AG04449 (cell line): ENCODE results near the gene OR6F1.
"Not testable (repeated sequence)": the region's sequence is repeated elsewhere in the genome, so short reads cannot be mapped to it uniquely, and the experiment has no call there.

Experiments
- CTCF ChIA-PET: fragments of 350-600 bp; formaldehyde crosslinking; extraction: SDS; loops from one replicate; lab custom pipeline; 2021; ENCODE audit warnings: antibody characterized with exemption; lab: Yijun Ruan, JAX
- POLR2A ChIA-PET: fragments of 400-600, 350-600 bp; formaldehyde crosslinking; extraction: SDS; loops from one replicate; lab custom pipeline; 2020; ENCODE audit warnings: antibody characterized with exemption, inconsistent platforms; lab: Yijun Ruan, JAX
- DNase-seq: peaks from one replicate; pipeline ENCODE4 v3.0.0-alpha.2; 2010; ENCODE audit warnings: low read depth, low spot score
- H3K4me3 ChIP-seq: 2 replicates; pipeline ENCODE4 v1.5.1; 2011; ENCODE audit warnings: low read depth, mild to moderate bottlenecking, control low read depth, low read length
- TF ChIP-seq, protein P1 (sequence below): IDR thresholded peaks from one replicate; pipeline ENCODE4 v1.5.1; 2011; ENCODE audit warnings: mild to moderate bottlenecking, moderate library complexity, low read length, control low read depth, inconsistent platforms; ENCODE audit not compliant: insufficient read depth; ENCODE audit errors: missing control alignments

The OR6F1 gene

DNA sequence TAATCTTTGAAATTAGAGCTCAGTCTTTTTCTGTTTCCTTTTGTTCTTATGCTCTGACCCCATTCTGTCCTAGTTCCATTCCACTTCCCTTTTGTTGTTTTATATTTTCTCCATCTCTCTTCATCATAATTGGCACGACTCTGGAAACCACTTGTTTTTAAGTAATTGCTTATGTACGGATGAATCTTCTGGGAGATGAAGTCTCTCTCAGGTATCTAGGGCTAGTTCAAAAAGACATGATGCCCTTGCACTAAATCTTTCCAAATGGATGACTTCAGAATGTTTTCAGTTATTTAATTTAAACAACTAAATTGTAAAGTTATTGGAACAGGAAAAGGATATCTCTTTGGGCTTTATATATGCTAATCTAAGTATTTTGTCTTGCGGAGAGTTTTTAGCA lies at the start of gene OR6F1:
TSS of gene OR6F1 (minus strand) at position 101 of the 400 bp plus-strand sequence. CDS start 3,891 bp downstream, outside the sequence.
- TF ChIP-seq, protein P1, sequence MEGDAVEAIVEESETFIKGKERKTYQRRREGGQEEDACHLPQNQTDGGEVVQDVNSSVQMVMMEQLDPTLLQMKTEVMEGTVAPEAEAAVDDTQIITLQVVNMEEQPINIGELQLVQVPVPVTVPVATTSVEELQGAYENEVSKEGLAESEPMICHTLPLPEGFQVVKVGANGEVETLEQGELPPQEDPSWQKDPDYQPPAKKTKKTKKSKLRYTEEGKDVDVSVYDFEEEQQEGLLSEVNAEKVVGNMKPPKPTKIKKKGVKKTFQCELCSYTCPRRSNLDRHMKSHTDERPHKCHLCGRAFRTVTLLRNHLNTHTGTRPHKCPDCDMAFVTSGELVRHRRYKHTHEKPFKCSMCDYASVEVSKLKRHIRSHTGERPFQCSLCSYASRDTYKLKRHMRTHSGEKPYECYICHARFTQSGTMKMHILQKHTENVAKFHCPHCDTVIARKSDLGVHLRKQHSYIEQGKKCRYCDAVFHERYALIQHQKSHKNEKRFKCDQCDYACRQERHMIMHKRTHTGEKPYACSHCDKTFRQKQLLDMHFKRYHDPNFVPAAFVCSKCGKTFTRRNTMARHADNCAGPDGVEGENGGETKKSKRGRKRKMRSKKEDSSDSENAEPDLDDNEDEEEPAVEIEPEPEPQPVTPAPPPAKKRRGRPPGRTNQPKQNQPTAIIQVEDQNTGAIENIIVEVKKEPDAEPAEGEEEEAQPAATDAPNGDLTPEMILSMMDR = no peak
- POLR2A ChIA-PET = no interaction called here
- CTCF ChIA-PET = no interaction called here
- no peak for DNase-seq
- no peak within 1 kb of the TSS for H3K4me3 ChIP-seq

DNA sequence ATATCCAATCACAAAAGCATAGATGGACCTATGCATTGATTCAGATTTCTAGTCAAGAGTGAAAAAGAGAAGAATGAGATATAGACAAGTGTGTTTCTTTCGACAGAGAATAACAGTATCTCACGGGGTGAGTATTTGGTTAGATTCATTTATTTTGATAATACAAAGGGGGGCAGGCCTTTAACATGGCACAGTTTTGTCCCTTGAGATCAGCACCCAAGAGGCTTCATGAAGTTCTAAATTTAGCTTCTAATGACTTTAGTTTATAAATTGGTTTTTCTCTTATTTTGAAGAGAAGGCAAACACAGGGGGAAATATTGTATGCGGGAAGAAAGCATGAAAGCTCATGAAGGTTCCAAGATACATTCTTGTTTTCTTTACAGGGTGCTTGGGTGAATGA lies 44.0 kb upstream of the OR6F1 start, which contains the start of gene OR1C1:
TSS of gene OR1C1 (minus strand) at position 101 of the 400 bp plus-strand sequence. CDS start 2,150 bp downstream, outside the sequence.
- CTCF ChIA-PET = no interaction called here
- POLR2A ChIA-PET = no interaction called here
- no peak within 1 kb of the TSS for H3K4me3 ChIP-seq
- TF ChIP-seq, protein P1 = no peak
- DNase-seq = no peak

DNA sequence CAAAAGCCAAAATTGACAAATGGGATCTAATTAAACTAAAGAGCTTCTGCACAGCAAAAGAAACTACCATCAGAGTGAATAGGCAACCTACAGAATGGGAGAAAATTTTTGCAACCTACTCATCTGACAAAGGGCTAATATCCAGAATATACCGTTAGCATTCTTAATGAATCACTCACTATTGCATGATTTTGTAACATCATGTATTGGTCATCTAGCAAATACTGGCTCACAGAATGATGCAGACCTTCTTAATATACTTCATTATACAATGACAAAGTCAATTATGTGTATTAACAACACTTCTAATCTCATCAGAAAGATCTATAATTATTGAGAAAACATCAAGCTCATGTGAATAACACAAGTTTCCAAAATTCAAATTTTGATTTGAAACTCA lies 37.9 kb upstream of the OR6F1 start:
- DNase-seq, POLR2A ChIA-PET, H3K4me3 ChIP-seq, CTCF ChIA-PET: not testable (repeated sequence)

DNA sequence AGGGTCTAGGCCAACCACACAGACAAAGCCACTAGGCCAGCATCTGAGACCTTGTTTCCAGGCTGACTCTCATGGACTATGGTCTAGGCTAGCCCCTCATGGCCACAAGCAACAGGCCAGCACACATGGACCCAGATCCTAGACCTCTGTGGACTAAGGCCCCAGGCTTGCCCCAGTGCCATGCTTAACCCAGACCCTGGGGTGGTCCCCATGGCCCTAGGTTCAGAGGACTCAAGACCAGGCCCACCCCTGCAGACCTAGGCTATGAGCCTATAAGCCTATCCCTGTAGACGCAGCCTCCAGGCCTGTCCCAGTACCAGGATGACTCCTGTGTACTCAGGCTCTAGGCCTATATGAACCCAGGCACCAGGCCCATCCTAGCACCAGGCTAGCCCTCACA lies 33.4 kb upstream of the OR6F1 start:
- no peak for DNase-seq
- POLR2A ChIA-PET = no interaction called here
- H3K4me3 ChIP-seq = no peak overlapping the region
- TF ChIP-seq, protein P1 = no peak
- CTCF ChIA-PET = no interaction called here

DNA sequence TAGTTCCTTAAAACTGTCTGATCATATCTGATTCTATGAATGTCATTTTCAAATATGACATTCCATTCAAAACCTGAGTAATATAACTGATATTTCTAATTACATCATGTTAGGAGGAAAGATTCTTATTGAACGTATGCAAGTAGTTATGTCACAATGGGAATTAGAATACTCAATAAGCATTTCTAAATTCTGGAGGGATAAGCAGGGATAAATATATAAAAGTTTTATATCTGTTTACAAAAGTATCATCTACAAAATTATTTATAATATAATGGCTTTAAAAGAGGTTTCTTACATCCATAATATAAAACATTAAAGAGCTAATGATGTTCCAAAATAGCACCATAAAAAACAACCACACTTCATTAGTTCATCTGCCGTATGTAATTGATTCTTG lies 31.6 kb upstream of the OR6F1 start, which contains the start of gene OR14A2:
TSS of gene OR14A2 (minus strand) at position 101 of the 400 bp plus-strand sequence.
- ChIA-PET CTCF (no interaction called here), POLR2A (no interaction called here)

DNA sequence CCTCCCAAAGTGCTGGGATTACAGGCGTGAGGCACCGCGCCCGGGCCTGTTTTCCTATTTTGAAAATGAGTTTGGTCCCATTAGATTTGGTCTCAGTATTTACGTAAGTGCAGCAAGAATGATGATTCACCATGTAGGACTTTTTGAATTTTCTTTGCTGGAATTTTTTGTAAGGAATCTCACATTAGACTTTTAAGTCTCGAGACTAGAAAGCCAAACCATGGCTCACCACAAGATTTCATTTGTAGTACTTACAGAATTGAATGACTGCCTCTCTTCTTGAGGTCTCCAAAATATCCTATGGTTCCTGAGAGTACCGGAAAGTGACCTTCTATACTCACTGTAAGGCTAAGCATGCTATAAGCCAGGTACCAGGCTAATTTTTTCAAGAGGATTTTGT lies 31.2 kb upstream of the OR6F1 start:
- DNase-seq = no peak
- POLR2A ChIA-PET = no interaction called here
- CTCF ChIA-PET = no interaction called here
- TF ChIP-seq, protein P1 = no peak
- H3K4me3 ChIP-seq = no peak overlapping the region

More for the DNA sequence above, 31.6 kb upstream of the OR6F1 start, which contains the start of gene OR14A2:
- DNase-seq = no peak
- H3K4me3 ChIP-seq = no peak within 1 kb of the TSS
- TF ChIP-seq, protein P1 = no peak

DNA sequence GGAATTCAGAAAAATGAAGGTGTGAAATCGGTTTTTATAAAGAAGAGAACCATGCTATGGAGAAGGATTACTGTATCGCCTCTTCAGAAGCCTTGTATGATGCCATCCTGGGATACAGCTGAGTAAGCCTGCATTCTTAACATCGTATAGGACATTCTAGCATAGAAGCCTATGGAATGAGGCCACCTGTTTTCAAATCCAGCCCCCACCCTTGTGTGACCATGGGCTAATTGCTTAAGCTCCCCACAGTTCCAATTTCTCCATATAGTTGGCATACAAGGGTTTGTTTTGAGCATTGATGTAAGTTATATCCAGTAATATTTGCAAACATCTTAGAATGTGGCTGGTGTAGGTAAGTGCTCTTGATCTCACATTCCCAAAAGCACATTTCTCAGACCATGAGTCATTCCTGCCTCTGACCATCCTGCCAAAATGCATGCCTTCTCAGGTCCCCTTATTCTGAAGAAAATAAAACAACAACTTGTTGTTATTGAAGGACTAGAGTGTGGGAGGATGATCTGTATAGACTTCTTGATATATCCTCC lies 30.0 kb upstream of the OR6F1 start:
- POLR2A ChIA-PET = no interaction called here
- no peak overlapping the region for H3K4me3 ChIP-seq
- CTCF ChIA-PET = no interaction called here
- no peak for DNase-seq
- TF ChIP-seq, protein P1 = no peak

DNA sequence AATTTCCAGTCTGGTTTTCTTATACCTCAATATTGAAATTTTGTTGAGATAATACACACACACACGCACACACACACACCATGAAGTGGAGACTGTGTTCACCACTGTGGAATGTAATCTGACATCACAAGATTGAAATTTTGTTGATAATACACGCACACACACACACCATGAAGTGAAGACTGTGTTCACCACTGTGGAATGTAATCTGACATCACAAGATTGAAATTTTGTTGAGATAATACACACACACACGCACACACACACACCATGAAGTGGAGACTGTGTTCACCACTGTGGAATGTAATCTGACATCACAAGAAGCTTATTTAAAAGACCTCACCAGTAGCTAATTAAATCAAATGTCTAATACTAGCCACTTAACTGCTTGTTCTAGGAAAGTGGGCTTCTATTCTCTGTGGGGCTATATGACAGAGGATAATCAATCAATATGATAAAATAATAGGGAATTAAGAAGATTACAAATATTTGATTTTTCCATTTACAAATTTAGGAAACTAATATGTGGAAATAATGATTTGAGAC lies 25.8 kb upstream of the OR6F1 start:
- POLR2A ChIA-PET, H3K4me3 ChIP-seq, CTCF ChIA-PET, DNase-seq: not testable (repeated sequence)
